Astrocyte of the cerebellum (primary cell): ENCODE data around the gene GBP5.
"Not testable (repeated sequence)": the region's sequence is repeated elsewhere in the genome, so short reads cannot be mapped to it uniquely, and the experiment has no call there.

ENCODE experiments used
- DNase-seq: peaks from one replicate; pipeline ENCODE4 v3.0.0-alpha.2; 2011; ENCODE audit warnings: low read depth
- H3K4me3 ChIP-seq: 2 replicates; pipeline ENCODE4 v1.5.1; 2011; ENCODE audit warnings: mild to moderate bottlenecking, low read depth, low read length, moderate library complexity
- in situ Hi-C: cut with HindIII; loops from 2 replicates; pipeline ENCODE4 v1.10.0; 2017; ENCODE audit warnings: low sequenced_read_pairs
- TF ChIP-seq, protein P1 (sequence below): IDR thresholded peaks from 2 replicates; pipeline ENCODE4 v1.5.1; 2012; ENCODE audit warnings: low read length, low read depth, moderate library complexity, mild to moderate bottlenecking; ENCODE audit errors: missing control alignments

The GBP5 gene

DNA sequence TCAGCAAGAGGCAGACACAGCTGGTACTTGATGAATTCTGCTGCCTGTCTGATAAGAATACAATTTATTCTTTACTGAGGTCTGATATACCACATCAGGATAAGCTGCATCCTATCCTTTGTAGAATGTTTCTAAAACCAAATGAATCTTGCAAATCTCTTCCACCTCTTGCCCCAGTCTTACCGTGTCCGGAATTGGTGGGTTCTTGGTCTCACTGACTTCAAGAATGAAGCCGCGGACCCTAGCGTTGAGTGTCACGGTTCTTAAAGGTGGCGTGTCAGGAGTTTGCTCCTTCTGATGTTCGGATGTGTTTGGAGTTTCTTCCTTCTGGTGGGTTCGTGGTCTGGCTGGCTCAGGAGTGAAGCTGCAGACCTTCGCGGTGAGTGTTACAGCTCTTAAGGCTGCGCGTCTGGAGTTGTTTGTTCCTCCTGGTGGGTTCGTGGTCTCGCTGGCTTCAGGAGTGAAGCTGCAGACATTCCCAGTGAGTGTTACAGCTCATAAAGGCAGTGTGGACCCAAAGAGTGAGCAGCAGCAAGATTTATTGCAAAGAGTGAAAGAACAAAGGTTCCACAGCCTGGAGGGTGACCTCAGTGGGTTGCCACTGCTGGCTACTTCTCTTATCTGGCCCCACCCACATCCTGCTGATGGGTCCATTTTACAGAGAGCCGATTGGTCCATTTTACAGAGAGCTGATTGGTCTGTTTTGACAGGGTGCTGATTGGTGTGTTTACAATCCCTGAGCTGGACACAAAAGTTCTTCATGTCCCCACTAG is at the start of gene GBP5:
Gene GBP5 (minus strand): TSS at position 592 of the 773 bp plus-strand sequence. CDS start 3,305 bp downstream, outside the sequence.
- H3K4me3 ChIP-seq, in situ Hi-C loops, DNase-seq: not testable (repeated sequence)

DNA sequence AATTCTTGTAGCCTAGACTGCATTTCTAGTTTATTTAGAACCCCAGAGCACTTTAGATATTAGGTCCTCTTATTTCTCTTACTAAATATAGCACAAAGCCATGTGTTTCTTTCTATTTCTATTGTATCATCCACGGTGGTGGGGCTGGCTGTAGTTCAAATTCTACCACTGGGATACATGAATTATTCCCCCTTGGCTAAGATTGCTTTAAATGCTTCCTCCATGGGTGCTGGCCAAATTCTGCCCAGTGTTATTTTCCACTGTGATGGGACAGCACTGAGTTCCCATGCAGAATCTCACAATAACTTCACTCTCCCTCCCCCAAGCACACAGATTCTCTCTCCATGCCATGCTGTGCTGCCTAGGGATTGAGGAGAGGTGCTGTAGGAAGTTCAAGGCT is 49.7 kb upstream of the GBP5 start:
- H3K4me3 ChIP-seq, result no peak overlapping the region
- TF ChIP-seq, protein P1, sequence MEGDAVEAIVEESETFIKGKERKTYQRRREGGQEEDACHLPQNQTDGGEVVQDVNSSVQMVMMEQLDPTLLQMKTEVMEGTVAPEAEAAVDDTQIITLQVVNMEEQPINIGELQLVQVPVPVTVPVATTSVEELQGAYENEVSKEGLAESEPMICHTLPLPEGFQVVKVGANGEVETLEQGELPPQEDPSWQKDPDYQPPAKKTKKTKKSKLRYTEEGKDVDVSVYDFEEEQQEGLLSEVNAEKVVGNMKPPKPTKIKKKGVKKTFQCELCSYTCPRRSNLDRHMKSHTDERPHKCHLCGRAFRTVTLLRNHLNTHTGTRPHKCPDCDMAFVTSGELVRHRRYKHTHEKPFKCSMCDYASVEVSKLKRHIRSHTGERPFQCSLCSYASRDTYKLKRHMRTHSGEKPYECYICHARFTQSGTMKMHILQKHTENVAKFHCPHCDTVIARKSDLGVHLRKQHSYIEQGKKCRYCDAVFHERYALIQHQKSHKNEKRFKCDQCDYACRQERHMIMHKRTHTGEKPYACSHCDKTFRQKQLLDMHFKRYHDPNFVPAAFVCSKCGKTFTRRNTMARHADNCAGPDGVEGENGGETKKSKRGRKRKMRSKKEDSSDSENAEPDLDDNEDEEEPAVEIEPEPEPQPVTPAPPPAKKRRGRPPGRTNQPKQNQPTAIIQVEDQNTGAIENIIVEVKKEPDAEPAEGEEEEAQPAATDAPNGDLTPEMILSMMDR, result no peak
- in situ Hi-C loops, result no loop called here
- no peak for DNase-seq

DNA sequence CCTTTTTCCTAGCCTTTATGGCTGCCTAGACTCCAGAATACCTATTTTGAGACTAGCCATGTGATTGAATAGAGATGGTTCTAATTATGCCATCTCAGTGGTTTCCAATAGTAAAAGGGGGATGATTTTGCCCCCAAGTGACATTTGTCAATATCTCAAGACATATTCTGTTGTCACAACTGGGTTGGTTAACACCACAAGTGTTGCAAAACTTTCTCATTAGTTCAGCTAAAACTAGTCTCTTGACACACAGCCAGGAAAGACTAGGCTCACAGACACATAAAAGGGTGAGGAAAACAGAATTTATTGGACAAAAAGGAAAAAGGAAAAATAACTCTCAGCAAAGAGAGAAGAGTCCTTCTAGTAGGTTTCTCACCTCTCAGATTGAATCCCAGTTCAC is 39.9 kb upstream of the GBP5 start:
- in situ Hi-C loops, result no loop called here
- DNase-seq, result no peak
- TF ChIP-seq, protein P1, result no peak
- no peak overlapping the region for H3K4me3 ChIP-seq

GRCh38 chr1:89311757-89312156 is 39.1 kb upstream of the GBP5 start:
- H3K4me3 ChIP-seq, result no peak overlapping the region
- DNase-seq, result no peak
- in situ Hi-C loops, result no loop called here
- TF ChIP-seq, protein P1, result no peak

DNA sequence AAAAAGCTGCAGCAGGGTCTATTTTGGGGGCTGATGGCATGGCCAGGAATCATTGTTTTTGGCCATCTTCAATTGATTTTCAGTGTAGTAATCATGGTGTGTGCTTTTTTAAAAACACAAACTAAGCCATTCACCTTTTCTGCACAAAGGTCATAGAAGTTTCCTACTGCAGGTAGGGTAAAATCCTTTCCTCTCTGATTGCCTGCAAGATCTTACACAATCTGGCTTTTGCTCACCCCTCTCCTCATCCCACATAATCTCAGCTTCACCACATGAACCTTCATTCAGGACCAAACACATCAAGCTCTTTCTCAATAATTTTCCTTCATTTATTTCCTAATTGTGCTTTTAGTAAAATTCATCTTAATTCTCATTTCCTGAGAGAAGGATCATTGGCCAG is 38.3 kb upstream of the GBP5 start:
- in situ Hi-C loops, result no loop called here
- no peak for DNase-seq
- H3K4me3 ChIP-seq, result no peak overlapping the region
- TF ChIP-seq, protein P1, result no peak

GRCh38 chr1:89310505-89310904 is 37.8 kb upstream of the GBP5 start:
- no peak overlapping the region for H3K4me3 ChIP-seq
- in situ Hi-C loops, result no loop called here
- no peak for DNase-seq
- TF ChIP-seq, protein P1, result no peak

DNA sequence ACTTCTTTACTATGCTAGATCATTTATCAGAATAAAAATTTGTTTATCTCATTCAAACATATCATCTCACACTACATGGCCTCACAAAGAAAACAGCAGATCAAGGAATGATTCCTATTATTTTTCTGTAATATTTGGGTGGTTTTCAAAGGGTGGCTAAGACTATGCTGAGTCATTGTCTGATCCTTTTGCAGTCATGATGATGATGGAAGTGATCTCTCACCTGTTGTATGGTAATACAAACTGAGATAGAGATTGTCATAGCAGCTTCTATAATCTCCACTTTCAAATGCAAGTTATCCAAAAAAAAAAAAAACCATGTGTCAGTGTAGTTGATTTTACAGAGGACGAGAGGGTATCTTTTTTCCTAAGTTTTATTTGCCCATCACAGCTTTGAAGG is 37.2 kb upstream of the GBP5 start:
- TF ChIP-seq, protein P1, result no peak
- no peak overlapping the region for H3K4me3 ChIP-seq
- DNase-seq, result no peak
- in situ Hi-C loops, result no loop called here
